Muscle layer of duodenum (tissue), 2 donors: ENCODE measurements around the gene PIK3AP1.

ENCODE experiments used
- H3K27ac ChIP-seq: one replicate; pipeline ENCODE4 v1.7.0; 2013; ENCODE audit warnings: mild to moderate bottlenecking, low read length
- H3K27me3 ChIP-seq: one replicate; pipeline ENCODE4 v1.7.0; 2013; ENCODE audit warnings: low read depth, mild to moderate bottlenecking, control low read depth, low read length
- H3K36me3 ChIP-seq, 2 donors: one replicate each; pipeline ENCODE4 v1.7.0; 2013; ENCODE audit warnings: low read length in 2 of 2, control low read depth in 1 of 2, mild to moderate bottlenecking in 1 of 2; ENCODE audit not compliant: insufficient read depth in 2 of 2, control insufficient read depth in 1 of 2
- H3K4me1 ChIP-seq, 2 donors: one replicate each; pipeline ENCODE4 v1.7.0; 2013; ENCODE audit warnings: low read length in 2 of 2, mild to moderate bottlenecking in 2 of 2, control low read depth in 1 of 2, moderate library complexity in 1 of 2; ENCODE audit not compliant: insufficient read depth in 2 of 2, control insufficient read depth in 1 of 2
- H3K4me3 ChIP-seq, 2 donors: one replicate each; pipeline ENCODE4 v1.7.0; 2013; ENCODE audit warnings: low read length in 2 of 2, low read depth in 1 of 2, mild to moderate bottlenecking in 1 of 2
- H3K9me3 ChIP-seq, 2 donors: one replicate each; pipeline ENCODE4 v1.7.0; 2013; ENCODE audit warnings: low read length in 2 of 2, control low read depth in 1 of 2, mild to moderate bottlenecking in 1 of 2; ENCODE audit not compliant: control insufficient read depth in 1 of 2
- donor health status: healthy.

PIK3AP1 gene

GRCh38 chr10:96638696-96639095 lies 81.6 kb downstream of the PIK3AP1 start:
- no peak overlapping the region for H3K4me3 ChIP-seq
- no peaks in the 10 kb centered on the region for H3K36me3 ChIP-seq
- H3K9me3 ChIP-seq: no peaks in the 10 kb centered on the region
- peaks cover 3 to 4% of the 10 kb centered on the region in 2 donors for H3K4me1 ChIP-seq
- H3K27ac ChIP-seq: no peak overlapping the region
- no peaks in the 10 kb centered on the region for H3K27me3 ChIP-seq

- Histone ChIP-seq H3K27ac (no peak overlapping the region), H3K4me1 (peaks cover 3 to 5% of the 10 kb centered on the region in 2 donors)
Observed at GRCh38 chr10:96638120-96638519, 82.2 kb downstream of the PIK3AP1 start.

GRCh38 chr10:96637709-96638108 lies 82.6 kb downstream of the PIK3AP1 start:
- no peaks in the 10 kb centered on the region for H3K36me3 ChIP-seq
- no peaks in the 10 kb centered on the region for H3K9me3 ChIP-seq
- H3K27me3 ChIP-seq: no peaks in the 10 kb centered on the region
- H3K27ac ChIP-seq: no peak overlapping the region
- H3K4me3 ChIP-seq: no peak overlapping the region
- peaks cover 3 to 7% of the 10 kb centered on the region in 2 donors for H3K4me1 ChIP-seq

More at GRCh38 chr10:96638120-96638519, 82.2 kb downstream of the PIK3AP1 start:
- Histone ChIP-seq H3K36me3 (no peaks in the 10 kb centered on the region), H3K4me3 (no peak overlapping the region), H3K27me3 (no peaks in the 10 kb centered on the region), H3K9me3 (no peaks in the 10 kb centered on the region)

- Histone ChIP-seq H3K4me1 (peaks cover 3 to 7% of the 10 kb centered on the region in 2 donors), H3K27ac (no peak overlapping the region), H3K4me3 (no peak overlapping the region), H3K9me3 (no peaks in the 10 kb centered on the region), H3K36me3 (no peaks in the 10 kb centered on the region), H3K27me3 (no peaks in the 10 kb centered on the region)
Observed at GRCh38 chr10:96636551-96636950, 83.8 kb downstream of the PIK3AP1 start.

GRCh38 chr10:96632974-96633710 lies 87.2 kb downstream of the PIK3AP1 start:
- Histone ChIP-seq H3K4me1 (peaks cover 0 to 3% of the 10 kb centered on the region in 2 donors), H3K27ac (no peak overlapping the region), H3K9me3 (no peaks in the 10 kb centered on the region), H3K4me3 (no peak overlapping the region), H3K27me3 (no peaks in the 10 kb centered on the region), H3K36me3 (no peaks in the 10 kb centered on the region)

- H3K4me3 ChIP-seq: no peak overlapping the region
- no peaks in the 10 kb centered on the region for H3K4me1 ChIP-seq
- no peaks in the 10 kb centered on the region for H3K9me3 ChIP-seq
- no peaks in the 10 kb centered on the region for H3K27me3 ChIP-seq
- no peaks in the 10 kb centered on the region for H3K36me3 ChIP-seq
- no peak overlapping the region for H3K27ac ChIP-seq
Observed at GRCh38 chr10:96627292-96627691, 93.0 kb downstream of the PIK3AP1 start.

GRCh38 chr10:96626795-96627194 lies 93.5 kb downstream of the PIK3AP1 start:
- no peaks in the 10 kb centered on the region for H3K27me3 ChIP-seq
- H3K27ac ChIP-seq: no peak overlapping the region
- no peaks in the 10 kb centered on the region for H3K36me3 ChIP-seq
- no peaks in the 10 kb centered on the region for H3K4me1 ChIP-seq
- no peak overlapping the region for H3K4me3 ChIP-seq
- H3K9me3 ChIP-seq: no peaks in the 10 kb centered on the region

- Histone ChIP-seq H3K9me3 (no peaks in the 10 kb centered on the region), H3K36me3 (no peaks in the 10 kb centered on the region)
Observed at GRCh38 chr10:96625173-96625572, 95.1 kb downstream of the PIK3AP1 start.

GRCh38 chr10:96622013-96622787 lies 98.1 kb downstream of the PIK3AP1 start:
- Histone ChIP-seq H3K9me3 (no peaks in the 10 kb centered on the region), H3K4me1 (peaks cover 3 to 4% of the 10 kb centered on the region in 2 donors), H3K27ac (no peak overlapping the region), H3K27me3 (no peaks in the 10 kb centered on the region), H3K36me3 (peaks cover 0 to 3% of the 10 kb centered on the region in 2 donors), H3K4me3 (no peak overlapping the region)

More at GRCh38 chr10:96625173-96625572, 95.1 kb downstream of the PIK3AP1 start:
- H3K4me1 ChIP-seq: no peaks in the 10 kb centered on the region
- no peak overlapping the region for H3K4me3 ChIP-seq
- H3K27me3 ChIP-seq: no peaks in the 10 kb centered on the region
- H3K27ac ChIP-seq: no peak overlapping the region

- peaks cover 0 to 3% of the 10 kb centered on the region in 2 donors for H3K36me3 ChIP-seq
- no peaks in the 10 kb centered on the region for H3K27me3 ChIP-seq
- H3K4me1 ChIP-seq: peaks cover 3 to 4% of the 10 kb centered on the region in 2 donors
- no peak overlapping the region for H3K27ac ChIP-seq
- H3K4me3 ChIP-seq: no peak overlapping the region
- no peaks in the 10 kb centered on the region for H3K9me3 ChIP-seq
Observed at GRCh38 chr10:96619796-96620773, 100.2 kb downstream of the PIK3AP1 start.

- H3K4me1 ChIP-seq: peaks cover 3 to 4% of the 10 kb centered on the region in 2 donors
- H3K27me3 ChIP-seq: no peaks in the 10 kb centered on the region
- no peak overlapping the region for H3K4me3 ChIP-seq
- H3K36me3 ChIP-seq: peaks cover 0 to 3% of the 10 kb centered on the region in 2 donors
- H3K27ac ChIP-seq: no peak overlapping the region
- no peaks in the 10 kb centered on the region for H3K9me3 ChIP-seq
Observed at GRCh38 chr10:96619120-96619519, 101.2 kb downstream of the PIK3AP1 start.
